Measurements from ENCODE around the gene TBX19.

The TBX19 gene

DNA sequence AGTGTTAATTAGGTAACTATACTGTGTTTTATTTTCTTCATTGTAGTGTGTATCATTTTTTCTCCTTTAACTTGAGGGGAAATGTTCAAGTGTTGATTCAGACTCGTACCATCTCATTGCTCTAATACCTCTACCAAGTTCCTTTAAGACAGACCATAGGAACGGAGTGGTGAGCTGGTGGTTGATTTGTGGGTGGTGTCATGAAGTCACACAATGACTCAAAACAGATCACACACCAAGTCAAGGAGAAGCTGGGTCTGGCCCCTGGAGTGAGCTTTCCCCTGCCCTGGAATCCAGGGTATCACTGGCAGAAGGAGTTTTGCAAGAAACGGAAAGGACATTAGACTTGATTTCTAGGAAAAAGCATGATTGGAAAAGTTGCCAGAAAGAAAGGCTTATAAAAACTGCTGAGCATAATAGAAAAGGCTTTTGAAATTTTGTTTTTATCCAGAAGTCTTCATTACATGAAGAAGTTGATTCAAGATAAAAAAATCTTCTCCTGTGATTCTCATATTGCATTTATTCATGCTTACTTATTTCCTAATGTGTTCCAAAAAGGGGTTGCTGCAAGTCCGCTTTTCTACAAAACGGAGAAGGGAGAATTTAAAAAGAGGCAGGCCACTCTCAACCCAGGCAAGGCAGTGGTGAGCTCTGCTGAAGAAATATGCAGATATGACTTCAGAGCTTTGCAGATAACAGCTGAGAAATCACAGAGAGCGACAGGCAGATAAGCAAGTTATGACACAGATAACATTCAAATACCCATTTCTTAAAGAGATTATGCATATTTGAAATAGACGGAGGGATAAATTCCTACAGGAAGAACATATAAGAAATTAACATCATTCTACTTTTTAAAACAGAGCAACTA lies 79.7 kb downstream of the TBX19 start:
- DNase-seq: no peak

GRCh38 chr1:168361252-168361651 lies 80.6 kb downstream of the TBX19 start:
- DNase-seq: no peak

GRCh38 chr1:168362991-168363390 lies 82.3 kb downstream of the TBX19 start:
- DNase-seq: no peak

Measured in fibroblast of skin of back (primary cell).